Glomerular visceral epithelial cell (primary cell): ENCODE data around the gene NR2E3.

Source experiments
- DNase-seq: peaks from one replicate; pipeline ENCODE4 v3.0.0-alpha.2; 2016; ENCODE audit errors: extremely low spot score

Gene NR2E3

DNA sequence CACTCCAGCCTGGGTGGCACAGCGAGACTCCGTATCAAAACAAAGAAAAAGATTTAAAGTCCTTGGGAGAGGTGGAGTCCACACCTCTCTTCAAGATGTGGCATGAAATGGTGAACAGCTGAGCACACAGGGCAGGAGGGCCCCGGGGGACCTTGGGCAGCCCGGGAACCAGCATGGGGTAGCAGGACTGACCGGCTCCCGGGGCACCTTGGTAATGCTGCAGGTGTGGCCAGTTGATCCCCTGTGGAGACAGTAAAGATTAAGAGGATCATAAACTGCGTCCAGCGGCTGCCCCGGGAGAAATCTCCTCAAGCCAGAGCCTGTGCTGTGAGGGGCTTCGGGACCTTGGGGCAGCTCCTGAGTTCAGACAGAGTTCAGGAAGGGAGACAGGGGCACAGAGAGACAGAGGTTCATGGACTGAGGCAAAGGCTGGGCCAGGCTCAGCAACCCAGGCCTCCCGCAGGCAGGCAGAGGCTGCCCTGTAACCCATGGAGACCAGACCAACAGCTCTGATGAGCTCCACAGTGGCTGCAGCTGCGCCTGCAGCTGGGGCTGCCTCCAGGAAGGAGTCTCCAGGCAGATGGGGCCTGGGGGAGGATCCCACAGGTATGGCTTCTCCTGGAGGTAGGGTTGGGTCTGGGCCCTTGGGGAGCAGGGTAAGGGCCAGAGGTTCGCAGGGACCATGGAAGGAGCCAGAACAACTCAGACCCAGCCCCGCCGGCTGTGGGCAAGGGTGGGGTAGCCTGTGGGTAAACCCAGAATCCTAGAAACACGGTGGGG is at the start of gene NR2E3:
NR2E3 (plus strand) TSS at position 299 of the 780 bp plus-strand sequence; CDS start at position 489, 190 bp downstream.
- DNase-seq: no peak

DNA sequence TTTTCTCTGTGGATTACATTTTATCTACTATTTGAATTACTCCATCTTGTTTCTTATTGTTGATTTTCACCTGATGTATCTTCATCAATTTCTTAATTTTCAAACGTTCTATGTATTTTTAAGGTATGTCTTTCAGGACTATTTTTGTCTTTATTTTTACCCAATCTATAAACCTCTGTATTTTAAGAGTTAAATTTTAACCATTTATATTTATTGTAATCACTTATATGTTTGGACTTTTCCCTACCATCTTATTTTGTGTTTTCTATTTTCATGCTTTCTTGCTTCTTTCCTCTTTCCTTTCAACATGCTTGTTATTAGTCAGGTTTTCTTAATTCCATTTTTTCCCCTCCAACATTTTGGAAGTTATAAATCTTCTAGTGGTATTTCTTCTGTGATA is 49.5 kb upstream of the NR2E3 start:
- no peak for DNase-seq

DNA sequence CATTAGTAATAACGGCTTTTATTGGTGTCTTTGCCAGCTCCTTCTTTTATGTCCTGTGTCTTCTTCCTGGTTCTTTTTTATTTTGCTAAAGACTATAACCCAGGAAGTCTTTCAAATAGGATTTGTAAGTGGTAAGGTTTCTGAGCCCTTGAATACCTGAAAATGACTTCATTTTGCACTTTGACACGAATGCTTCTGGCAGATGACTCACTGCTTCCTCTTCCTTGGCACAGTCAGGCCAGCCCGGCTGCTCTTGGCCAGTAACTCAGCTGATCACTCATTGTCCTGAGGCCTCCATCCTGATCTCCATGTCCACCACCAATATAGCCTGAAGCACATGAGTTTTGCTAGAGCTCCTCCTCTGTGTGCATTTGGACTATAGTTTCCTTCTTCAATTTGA is 48.7 kb upstream of the NR2E3 start:
- DNase-seq: peak; percentile 82

DNA sequence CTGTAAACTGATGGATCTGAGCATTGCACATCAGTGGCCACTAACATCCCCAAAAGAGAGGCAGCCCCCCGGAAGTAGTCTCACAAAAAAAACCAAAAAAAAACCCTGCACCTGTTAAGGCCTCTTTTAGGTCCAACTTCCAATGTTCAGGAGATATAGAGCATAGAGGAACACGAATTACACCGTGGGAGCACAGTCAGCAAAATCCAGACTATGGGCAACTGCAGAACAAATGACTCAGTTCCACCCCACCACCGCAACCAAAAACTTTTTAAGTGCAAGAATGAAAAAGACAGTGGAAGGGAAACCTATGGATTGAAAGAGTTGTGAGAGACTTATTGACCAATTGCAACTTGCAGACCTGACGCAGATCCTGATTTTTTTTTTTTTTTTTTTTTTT is 42.2 kb upstream of the NR2E3 start:
- DNase-seq: no peak

DNA sequence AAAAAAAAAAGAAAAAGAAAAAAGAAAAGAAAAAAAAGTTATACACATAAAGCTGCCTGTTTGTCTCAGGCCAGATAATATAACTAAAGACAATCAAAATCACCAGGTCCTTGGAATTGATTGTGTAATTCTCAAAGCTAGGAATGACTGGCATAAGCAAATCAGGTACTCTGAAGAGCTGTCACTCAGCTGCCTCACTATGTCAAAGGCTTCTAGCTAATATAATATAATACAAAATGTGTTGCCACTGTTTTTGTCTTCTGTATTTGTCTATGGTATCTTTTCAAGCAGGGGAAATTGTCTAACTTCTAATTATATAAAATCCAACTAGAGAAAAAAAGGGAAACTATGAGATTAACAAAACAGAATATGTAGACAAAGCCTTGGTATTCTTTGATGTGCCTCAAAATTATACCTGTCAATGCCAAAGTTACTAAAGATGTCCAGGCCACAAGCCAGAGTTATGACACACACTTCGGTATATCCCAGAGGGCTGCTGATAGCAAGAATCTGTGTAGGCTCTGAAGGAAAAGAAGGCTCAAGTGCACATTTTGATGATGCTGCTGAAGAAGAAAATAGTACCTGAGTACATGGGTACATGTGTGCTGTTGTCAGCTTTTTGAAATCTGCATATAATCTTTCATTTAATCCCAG is 37.0 kb upstream of the NR2E3 start:
- no peak for DNase-seq

DNA sequence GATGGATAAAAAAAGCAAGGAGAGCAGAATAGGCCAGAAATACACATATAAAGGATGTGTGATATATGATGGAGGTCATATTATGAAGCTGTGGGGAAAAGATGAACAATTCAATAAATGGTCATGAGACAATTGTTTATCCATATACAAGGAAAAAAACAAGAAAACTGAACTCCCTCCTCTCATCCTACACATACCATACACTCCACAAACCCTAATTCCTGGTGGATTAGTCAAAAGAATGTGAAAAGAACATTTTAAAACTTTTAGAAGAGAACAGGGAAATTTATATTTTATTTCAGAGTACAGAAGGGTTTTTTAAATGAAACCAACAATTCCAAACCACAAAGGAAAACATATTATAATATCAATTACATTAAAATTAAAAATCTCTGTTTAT is 34.5 kb upstream of the NR2E3 start:
- no peak for DNase-seq

DNA sequence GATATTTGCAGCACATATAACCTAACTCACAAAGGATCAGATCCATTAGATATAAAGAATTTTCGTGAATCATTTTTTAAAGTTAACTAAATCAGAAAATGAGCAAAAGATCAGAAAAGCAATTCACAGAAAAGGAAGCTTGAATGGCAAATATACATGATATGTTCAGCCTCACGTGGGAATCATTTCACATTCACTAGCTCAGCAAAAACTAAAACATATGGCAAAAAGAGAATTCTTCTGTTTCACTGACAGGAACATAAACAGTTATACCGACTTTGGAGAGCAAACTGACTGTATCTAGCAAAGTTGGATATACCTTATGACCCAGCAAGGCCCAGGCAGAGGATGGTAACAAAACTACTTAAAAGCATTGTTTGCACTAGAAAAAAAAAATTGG is 34.0 kb upstream of the NR2E3 start:
- no peak for DNase-seq

DNA sequence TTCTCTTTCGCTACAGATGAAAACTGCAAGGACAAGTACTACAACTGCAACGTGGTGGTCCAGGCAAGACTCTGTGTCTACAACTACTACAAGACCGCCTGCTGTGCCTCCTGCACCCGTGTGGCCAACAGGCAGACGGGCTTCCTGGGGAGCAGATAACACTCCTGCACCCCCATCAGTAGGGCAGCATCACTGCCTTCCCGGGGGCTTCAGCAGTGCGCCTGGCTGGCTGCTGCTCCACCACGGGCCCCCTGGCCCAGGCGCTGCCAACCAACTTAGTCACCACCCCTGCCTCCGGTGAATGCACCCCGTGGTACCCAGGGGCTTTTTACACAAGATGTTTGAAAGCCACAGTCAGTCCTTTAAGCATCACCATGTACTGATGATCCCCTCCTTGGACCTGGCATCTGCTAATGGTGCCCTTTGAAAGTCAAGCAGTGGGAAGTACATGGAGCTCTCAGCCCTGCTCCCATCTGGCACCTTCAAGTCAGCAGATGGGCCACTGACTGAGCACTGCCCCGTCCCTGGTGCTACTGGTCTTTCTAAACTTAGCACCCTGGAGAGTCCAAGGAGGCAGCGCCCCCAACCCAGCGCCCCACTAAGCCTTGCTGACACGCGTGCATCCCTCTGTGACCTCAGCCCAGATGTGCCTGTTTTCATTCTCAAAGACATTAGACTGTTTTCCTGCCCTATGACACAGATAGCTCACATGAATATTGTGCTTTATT is 33.0 kb upstream of the NR2E3 start:
- no peak for DNase-seq

DNA sequence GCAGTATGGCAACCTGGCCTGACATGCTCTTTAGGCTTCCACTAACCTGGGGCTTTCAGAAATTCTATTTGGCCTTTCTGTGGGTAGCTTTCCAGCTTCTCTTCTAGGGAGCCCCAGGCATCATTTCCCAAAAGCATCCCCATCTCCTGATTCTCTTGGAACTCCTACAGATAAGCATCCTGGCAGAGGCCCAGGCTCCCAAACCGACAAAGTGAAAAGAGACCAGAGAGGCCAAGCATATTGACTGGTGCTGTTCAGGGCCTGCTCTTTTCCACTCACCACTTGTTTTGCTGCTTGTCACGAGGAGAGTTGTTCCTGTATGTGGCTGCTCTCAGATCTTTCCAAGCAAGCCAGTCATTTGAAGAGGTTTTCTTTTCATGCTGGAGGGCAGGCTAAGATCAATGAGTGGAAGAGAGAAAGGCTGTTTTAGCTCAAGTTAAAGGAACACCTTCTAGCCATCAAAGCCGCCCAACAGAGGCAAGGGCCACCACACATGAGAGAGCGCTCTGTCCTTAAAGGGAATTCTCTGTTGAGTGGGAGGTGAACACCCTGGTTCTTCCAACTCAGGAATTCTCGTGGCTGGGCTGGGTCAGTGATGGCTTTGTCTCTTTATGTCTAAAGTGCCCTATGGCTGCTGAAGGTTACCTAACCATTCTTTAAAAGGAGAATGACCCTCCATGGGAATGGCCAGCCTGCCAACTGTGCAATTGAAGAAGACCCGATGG is 31.1 kb upstream of the NR2E3 start:
- DNase-seq: no peak

DNA sequence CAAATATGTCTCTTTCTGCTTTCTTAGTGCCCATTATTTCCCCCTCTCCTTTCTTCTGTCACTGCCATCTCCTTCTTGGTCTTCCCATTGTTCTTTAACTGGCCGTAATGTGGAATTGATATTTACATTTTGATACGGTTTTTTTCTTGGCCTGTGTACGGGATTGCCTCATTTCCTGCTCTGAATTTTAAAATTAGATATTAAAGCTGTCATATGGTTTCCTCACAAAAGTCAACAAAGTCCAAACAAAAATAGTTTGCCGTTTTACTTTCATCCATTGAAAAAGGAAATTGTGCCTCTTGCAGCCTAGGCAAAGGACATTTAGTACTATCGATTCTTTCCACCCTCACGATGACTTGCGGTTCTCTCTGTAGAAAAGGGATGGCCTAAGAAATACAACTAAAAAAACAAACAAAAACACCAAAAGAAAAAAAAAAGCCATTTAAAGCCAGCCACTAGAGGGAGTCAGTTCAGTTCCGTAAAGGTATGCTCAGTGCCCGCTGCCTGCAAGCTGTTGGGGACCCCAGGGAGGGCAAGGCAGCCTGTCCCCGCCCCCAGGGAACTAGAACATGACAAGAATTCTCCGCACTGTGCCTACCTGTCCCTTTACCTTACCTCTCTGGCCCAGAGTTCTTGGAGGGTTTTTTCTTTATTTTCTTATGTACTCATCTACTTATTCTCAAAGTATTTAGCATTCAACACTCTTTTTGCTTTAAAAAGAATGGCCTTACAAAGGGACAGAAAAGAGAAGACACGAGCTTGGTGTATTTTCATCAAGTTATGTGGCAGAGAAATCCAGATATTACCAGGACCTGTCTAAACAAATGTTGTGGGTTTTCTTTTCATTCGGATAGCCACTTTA is 30.0 kb upstream of the NR2E3 start:
- peak; percentile 56 for DNase-seq

DNA sequence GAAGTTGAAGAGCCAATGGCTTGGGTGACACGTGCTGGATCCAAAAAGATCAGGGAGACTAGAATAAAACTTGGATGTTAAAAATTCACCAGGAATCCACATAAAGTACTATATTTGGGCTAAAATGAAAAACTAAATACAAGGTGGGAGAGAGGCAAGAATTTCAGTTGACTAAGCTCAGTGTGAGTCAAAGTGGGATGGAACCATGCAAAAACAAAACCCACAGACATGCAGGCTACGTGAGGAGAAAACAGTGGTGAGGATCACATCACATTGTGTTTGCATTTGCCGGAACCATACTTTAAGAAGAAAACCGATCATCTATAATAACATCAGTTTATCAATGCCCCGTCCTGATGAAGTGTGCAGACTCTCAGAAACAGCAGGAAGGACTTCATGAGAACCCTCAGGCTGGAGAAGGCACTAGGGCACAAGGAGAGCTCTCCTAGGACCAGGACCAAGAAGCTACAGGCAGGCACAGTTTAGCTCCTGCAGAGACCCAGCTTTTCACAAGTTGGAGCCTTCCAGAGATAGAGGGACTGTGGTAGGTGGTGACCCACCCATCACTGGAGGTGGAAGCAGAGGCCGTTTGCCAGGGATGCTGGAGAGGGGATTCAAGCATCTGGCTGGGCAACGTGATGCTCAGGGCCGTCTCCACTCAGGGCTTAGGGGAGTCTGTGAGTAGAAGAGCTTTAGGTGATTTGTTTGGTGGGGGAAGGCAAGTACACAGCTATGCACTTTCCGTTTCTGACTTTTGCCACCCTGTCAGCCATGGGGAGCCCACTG is 29.0 kb upstream of the NR2E3 start:
- peak; percentile 45 for DNase-seq

DNA sequence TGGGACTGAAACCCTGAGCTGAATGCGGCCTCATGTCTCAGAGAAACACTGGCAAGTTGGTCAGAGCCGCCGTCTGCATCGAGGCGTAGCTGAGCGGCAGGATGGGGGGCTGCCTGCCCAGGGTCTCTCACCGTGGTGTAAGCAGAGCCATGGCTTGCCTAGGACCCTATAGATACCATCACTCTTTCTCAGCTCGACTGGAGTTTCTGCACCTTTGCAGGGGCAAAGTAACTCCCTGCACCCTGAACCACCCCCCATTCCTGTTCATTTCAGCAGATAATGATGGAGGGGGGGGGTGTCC is 28.4 kb upstream of the NR2E3 start:
- DNase-seq: no peak

DNA sequence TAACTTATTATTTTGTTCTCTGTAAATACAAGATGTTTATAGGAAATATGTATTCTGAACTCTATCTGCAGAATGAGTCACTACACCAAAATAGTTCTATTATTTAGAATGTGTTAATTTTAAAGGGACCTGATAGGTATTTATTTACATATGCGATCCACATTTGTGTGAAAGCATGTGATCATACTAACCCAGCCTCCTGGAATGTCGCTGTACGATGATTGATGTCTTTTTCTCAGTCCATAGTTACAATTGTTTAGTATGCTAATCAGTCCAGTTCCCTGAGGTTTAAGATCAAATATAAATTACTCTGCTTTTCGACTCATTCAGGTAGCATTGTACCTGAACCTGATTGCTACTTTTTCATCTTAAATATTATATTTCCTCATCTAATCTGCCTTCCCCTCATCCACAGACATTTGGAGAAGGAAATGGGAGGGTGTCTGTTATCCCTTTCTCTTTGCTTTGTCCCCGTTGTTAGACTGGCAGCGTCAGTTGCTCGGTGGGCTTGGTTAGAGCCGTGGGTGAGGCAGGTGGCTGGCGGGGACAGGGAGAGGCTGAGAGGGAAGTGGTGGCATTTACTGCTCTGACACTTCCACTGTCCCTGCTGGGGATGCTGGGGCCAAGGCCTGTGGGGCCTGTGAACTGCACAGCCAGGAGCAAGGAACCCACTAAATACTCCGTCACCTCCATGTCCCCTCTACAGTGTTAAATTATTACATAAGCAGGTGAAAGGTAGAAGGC is 27.8 kb upstream of the NR2E3 start:
- DNase-seq: no peak

DNA sequence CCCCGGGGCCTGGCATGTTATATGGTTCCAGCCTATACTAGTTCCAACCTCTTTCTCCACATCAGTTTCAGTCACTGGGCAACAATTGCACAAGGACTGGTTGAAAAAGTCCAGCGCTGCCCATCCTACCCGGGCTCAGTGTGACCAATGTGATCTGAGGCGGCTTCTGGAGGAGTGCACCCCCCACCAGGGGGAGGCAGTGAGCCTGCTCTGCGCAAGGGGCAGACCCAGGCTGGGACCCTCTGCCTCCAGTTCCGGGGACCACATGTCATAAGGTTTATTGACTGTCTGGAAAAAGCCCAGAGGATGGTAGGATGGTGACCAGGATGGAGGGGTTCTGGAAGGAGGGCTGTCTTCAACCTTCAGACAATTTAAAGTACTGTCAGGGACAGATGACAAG is 25.6 kb upstream of the NR2E3 start:
- DNase-seq: no peak

DNA sequence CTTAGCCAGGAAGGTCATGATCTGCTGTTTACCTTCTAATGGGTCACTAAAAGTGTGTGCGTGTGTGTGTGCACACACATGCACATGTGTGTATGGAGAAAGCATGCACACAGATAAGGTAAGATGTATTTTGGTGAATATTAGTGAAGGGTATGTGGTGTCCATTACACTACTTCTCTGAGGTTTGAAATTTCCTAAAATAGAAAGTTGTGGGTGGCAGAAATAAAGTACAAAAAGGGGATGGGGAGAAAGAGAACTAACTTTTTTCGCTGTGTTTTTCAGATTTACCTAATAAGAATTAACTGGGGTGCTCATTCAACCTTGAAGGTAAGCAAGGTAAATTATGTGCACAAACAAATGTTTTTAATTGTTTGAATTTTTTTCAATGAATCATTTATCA is 24.4 kb upstream of the NR2E3 start:
- no peak for DNase-seq

DNA sequence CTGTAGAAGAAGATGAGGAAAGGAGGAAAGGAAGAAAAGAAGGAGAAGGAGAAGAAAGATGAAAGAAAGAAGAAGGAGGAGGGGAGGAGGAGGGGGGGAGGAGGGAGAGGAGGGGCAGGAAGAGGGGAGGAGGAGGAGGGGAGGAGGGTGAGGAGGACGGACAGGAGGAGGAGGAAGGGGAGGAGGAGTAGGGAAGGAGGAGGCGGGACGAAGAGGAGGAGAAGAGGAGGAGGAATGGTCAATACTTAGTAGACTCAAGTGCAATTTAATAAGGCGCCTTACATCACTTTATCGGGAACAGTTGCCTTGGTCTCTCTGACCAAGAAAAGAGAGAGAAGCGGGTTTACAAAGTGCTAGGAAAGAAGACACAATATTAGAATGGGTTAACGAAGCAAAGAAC is 23.7 kb upstream of the NR2E3 start:
- no peak for DNase-seq

DNA sequence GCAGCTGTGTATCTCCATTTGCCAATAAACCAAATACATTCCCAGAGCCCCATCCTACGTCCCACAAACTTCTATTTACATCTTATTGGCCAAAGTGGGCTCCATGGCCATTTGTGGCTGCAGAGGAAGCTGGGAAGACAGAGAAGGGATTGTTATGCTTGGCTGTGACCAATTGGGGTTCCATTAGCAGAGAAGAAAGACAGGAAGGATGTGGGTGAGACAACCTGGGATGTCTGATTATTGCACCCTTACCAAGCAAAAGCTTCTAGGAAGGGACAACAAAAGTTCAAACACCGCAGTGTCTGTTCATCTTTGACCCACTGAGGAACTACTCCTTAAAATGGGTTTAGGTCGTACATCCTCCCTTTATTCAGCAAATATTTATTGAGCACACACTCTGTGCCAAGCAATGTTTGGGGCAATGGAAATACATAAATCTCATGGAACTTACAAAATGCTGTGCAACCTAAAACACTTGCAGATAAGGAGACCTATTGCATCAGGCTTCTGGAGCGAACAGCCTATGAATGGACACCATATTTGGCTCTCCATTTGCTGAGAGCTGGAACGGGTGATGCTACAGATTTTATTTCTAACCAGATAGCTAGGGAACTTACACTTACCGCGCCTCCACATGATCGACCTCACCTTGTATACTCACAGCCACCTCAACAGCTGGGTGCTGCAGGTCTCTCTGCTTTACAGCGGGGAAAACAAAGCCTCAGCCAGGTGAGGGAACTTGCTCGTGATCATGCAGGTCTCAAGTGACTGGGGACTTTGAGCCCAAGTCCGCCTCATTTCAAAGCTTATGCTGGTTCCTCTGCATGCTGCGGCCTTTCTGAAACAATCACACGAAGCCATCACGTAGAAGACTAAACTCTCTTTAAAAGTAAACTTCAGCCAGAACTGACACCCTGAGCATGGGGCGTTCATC is 21.4 kb upstream of the NR2E3 start:
- DNase-seq: no peak

DNA sequence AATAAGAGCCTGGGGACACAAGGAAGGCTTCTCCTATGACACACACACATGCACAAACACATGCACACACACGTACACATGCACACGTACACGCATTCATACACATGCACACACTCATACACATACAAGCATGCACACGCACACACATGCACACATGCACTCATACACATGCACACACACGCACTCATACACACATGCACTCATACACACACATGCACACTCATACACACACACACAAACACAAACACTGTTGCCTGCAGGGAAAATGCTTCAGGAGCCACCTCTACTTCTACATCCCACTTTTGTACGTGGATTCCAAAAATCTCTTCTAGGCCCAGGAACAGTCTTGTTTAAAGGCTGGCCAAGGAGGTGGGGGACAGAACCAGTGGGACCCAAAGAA is 20.7 kb upstream of the NR2E3 start:
- DNase-seq: no peak

DNA sequence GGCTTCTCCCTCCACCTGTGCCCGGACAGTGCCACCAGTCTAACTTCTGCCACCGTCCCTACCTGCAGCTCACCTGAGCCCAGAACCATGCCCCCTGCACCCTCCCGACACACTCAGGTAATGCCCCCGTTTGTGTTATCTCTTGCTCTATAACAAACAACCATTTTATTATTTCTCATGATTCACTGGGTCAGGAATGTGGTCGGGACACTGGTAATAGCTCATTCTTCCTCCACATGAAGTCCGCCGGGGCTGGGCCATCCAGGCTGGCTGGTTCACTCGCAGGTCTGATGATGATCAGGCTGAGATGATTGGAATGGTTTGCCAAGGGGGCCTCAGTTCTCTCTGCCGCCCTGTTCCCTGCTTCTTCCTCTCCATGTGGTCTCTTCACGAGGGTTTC is 20.3 kb upstream of the NR2E3 start:
- DNase-seq: peak; percentile 67
